HG03135 (cell line): Measurements from ENCODE around the gene UCP2.
"Not testable (repeated sequence)": the region's sequence is repeated elsewhere in the genome, so short reads cannot be mapped to it uniquely, and the experiment has no call there.

ENCODE experiments used
- ATAC-seq: cut with Tn5 transposase; IDR thresholded peaks from one replicate; pipeline ENCODE4 v1.9.1; 2021; ENCODE audit warnings: mild to moderate bottlenecking, moderate library complexity; ENCODE audit not compliant: unreplicated experiment

Gene UCP2

GRCh38 chr11:73996161-73996747 is 13.6 kb upstream of the UCP2 start:
- no peak for ATAC-seq

DNA sequence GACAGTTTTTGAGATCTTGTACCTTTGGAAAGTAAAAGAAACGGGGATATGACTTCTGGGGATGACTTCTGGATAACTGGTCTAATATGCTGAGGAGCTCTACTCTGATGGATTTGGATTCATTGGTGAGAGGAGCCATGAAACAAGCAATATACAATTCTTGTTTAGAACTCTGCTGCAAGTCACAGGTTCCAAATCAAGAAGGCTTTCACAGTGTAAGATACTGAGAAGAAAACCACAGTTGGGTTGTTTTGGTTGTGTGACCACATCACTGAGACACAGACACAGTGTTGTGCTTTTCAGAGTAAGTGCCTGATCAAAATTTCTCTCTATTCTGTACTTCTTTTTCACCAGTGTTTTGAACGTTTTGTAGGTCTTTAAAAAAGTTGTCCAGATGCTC is 13.1 kb upstream of the UCP2 start:
- ATAC-seq = no peak

DNA sequence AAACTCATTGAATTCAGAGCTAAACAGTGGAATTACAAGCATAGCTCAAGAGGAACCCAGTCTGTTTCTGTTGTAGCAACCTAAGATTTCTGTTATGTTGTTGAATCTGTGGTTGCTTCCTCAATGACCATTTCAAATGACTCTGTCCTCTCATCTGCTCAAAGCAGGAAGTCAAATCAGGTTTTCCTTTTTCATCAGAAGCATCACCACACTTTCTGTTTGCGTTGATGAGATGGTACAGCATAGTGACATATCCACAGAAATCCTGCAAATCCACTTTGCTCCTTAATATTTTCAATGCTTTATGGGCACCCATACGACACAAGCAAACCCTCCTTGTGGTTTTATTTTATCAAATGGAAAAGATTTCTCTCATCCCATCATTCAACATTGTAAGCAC is 12.6 kb upstream of the UCP2 start:
- ATAC-seq = peak; percentile 57

GRCh38 chr11:73991471-73992006 is 8.9 kb upstream of the UCP2 start:
- no peak for ATAC-seq

DNA sequence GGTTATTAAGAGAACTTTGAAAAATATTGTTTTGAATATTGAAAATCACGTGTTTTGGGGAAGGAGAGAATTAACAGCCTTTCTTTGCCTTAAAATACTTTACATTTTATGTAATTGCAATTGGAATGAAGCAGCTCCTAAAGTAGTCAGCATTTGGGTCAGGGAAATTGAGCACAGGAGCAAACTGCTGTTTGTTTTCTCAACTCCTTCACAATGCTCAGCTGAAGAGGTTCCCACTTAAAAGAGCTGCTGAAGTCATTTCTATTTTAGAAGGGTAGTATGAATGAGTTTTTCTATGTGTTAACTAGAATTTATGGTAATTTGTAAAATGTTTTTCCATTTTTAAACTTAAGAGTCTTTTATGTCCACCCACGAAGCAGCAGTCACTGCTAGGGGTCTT is 8.1 kb upstream of the UCP2 start:
- ATAC-seq = no peak

DNA sequence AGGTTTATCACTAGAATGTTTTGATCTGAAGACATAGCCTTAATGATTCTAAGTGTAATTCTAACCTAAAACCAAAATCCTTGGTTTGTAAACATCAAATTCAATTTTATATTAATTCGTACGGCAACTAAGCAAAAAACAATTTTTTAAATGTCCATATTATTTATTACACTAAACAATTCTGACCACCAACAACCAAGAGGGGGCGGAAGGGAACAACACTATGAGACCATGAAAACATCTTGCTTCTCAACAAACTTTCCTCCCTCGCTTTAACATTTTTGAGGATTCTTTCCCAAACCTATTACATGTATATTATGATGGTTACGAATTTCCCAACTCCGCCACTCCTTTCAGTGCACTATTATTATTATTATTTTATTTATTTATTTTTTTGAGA is 6.5 kb upstream of the UCP2 start:
- no peak for ATAC-seq

DNA sequence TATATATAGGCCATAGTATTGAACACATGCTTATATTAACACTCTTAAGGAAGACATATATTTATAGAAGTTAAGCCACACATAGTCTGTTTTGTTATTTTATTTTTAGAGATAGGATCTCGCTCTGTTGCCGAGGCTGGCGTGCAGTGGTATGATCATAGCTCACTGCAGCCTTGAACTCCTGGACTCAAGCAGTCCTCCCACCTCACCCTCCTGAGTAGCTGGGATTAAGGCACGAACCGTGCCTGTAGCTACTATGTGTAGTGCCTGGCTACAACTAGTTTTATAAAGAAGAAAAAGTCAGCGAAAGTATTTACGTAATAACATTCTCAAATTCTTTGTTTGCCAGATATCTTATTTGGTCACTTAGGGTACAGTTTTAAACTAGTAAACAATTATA is 5.6 kb upstream of the UCP2 start:
- no peak for ATAC-seq

DNA sequence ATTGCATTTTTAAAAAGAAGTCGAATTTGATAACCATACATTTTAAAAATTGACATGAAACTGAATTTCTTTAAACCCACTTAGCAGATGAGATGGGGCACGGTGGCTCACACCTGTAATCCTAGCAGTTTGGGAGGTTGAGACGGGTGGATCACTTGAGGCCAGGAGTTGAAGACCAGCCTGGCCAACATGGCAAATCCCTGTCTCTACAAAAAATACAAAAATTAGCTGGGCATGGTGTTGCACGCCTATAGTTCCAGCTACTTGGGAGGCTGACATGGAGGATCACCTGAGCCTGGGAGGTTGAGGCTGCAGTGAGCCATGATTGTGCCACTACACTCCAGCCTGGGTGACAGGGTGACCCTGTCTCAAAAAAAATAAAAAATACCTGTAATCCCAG is 3.0 kb upstream of the UCP2 start:
- ATAC-seq = not testable (repeated sequence)

DNA sequence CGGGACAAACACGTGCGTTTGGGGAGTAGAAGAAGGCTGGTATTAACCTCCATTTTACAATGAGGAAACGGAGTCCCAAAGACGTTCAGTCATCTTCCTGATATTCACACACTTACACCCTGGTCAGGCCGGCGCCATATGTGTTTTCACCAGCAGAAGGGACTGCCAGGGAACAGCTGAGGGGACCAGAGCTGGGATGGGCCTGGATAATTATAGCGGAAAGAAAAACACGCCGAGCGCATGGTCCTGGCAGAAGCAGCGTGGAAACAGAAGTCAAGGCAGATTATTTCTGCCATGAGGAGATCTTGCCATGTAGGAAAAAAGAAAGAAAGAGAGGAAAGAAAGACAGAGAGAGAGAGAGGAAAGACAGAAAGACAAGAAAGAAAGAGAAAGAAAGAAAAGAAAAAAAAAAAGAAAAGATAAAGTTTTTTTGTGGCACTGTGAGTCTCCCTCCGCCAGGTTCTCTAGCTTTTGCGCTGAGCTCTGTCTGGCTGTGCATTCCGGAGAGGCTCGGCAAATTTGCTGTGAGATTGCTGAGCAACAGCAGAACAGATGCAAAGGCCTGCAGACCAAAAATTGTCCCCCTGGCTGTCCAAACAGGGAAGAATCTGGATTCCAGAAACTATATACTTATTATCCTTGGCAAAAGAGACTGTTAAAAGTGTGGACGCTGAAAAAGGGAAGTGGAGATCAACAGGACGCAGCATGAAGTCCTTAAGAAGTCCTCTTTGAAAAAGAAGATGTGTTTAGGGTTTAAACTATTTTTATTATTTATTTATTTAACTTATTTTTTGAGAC is 1.3 kb upstream of the UCP2 start:
- no peak for ATAC-seq

DNA sequence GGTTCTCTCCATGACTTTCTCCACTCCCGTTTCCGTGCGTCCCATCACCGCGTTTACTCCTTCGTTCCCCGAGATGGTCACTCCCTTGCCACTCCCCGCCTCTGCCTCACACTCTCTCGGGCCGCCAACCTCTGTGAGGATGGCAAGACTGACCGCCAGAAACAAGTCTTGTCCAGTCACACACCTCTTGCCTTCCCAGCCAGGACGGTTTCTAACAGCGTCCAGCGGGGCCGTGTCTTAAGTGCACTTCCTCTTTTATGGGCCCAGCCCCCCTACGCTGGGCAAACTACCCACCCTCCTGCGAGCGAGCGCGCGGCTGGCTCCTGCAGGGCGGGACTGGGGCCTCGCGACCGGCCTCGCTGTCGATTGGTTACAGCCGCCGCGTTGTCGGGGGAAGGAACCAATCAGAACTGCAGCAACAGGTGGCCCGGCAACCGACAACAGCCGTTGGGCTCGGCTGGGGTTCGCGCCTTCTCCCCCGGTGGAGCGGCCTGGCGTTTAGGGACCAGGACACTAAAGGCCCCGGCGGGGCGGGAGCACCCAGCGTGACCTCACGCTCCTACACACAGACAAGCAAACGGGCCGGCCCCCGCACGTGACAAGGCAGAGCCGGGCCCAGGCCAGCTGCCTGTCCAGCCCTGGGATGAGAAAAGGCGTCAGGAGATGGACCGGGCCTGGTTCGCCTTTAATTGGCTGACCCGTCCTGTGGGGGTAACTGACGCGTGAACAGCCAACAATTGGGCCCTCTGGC is 522 bp upstream of the UCP2 start:
- ATAC-seq = peak; percentile 58

DNA sequence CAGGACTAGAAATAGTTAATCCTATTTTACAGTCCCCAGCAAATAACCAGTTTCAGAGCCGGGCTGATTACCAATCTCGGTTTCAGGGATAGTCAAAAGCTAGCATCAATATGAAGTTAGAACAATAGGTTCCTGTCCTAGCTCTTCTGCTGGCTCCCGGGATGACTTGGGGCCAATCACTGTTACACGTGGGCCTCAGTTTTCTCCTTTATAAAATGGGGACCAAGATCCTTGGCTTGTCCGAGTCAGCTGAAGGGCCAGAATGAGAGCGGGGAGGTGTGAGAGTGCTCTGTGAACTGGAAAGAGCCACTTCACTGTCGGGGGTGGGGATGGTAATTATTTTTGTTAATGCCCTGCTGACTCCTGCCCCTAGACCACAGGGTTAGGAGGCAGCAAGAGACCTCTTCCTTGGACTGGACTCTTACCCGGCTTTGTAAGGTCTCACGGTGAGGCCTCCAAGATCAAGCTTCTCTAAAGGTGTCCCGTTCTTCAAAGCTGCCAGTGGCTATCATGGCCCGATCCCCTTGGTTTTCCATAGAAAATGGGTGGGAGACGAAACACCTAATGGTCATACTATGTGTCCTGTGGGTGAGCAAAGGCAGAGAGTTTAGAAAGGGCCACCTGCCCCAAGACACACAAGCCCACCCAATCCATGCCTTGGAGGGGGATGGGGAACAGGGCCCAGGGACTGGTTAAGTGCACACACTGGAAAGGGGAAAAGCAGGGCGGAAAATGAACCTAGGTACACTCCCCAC is 1.4 kb downstream of the UCP2 start:
- no peak for ATAC-seq

- ATAC-seq = peak; percentile 43
Observed at GRCh38 chr11:73980001-73980961, 2.4 kb downstream of the UCP2 start.

- ATAC-seq = no peak
Observed at GRCh38 chr11:73978576-73979086, 4.0 kb downstream of the UCP2 start.

GRCh38 chr11:73977856-73978519 is 4.7 kb downstream of the UCP2 start:
- no peak for ATAC-seq

GRCh38 chr11:73976451-73977151 is 6.0 kb downstream of the UCP2 start:
- ATAC-seq = no peak

DNA sequence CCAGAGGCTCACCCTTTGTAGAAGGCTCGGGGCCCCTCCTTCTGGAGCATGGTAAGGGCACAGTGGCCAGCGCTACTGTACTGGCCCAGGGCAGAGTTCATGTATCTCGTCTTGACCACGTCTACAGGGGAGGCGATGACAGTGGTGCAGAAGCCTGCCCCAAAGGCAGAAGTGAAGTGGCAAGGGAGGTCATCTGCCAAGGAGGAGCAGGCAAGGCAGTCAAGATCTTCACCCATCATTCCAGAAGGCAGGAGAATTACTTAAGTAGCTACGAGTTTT is 7.2 kb downstream of the UCP2 start:
- no peak for ATAC-seq

- no peak for ATAC-seq
Observed at GRCh38 chr11:73974604-73975478, 7.8 kb downstream of the UCP2 start.
